GM19463 (cell line): ENCODE results near the gene MAP6D1.
A peak's percentile ranks its signal among the peaks of the same experiment; 100 is the strongest.

Experiments used
- ATAC-seq: cut with Tn5 transposase; IDR thresholded peaks from one replicate; pipeline ENCODE4 v1.9.1; 2021; ENCODE audit warnings: mild to moderate bottlenecking, moderate library complexity; ENCODE audit not compliant: unreplicated experiment

The MAP6D1 gene

DNA sequence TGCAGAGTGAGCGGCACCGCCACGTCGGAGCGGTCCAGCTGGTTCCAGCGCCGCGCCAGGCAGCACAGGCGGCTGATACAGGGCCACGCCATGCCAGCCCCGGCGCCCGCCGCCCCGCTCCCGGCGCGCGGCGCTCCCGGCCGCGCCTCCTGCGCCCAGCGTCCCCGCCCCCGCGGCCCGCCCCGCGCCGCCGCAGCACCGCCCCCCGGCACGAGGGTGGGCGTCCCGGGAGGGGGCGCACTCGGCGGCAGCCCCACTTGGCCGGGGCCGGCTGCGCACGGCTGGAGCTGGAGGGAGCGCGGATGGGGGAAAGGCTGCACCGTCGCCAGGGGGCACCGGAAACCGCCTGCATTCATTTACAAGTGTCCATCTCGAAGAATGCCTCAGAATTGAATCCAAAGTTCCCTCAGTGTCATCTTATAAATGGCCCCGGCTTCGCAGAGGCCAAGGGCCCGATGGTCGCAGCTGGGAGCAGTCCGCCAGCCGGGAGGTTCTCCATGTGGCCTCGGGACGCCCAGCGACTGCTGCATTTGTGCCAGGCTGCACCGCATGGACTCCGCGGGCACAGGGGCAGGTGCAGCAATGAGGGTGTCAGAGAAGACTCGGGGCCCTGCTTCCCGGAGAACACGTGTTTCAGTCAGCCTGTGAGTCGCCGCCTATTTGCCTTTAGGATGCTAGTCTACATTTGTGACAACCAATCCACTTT is at the start of gene MAP6D1:
Gene MAP6D1, minus strand, starts transcription at position 122 of the 706 bp plus-strand sequence. Its CDS starts 30 bp downstream, at position 92.
- peak; percentile 61 for ATAC-seq

DNA sequence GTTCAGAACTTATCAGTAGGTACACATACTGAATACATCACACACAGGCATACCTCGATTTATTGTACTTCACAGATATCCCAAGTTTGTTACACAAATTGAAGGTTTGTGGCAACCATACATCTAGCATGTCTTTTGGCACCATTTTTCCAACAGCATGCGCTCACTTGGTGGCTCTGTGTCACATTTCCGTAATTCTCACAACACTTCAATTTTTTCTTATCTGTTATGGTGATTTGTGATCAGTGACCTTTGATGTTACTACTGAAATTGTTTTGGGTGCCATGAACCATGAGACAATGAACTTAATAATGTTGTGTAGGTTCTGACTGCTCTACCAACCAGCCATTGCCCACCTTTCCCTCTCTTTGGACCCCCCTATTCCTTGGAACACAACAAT is 48.5 kb upstream of the MAP6D1 start:
- no peak for ATAC-seq

DNA sequence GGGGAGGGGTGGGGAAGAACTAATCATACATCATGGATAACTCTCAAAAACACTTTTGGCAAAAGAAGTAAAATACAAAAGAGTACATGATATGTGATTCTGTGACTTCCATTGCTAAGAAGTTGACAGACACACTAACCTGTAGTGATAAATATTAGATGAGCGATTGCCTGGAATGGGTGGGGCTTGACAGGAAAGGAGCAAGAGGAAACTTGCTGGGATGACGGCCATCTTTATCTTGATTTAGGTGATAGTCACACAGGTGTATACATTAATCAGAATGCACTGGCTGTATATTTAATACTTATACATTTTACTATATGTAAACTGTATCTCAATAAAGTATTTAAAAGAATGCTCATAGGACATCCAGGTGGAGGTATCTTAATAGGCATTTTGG is 46.2 kb upstream of the MAP6D1 start:
- ATAC-seq: no peak

DNA sequence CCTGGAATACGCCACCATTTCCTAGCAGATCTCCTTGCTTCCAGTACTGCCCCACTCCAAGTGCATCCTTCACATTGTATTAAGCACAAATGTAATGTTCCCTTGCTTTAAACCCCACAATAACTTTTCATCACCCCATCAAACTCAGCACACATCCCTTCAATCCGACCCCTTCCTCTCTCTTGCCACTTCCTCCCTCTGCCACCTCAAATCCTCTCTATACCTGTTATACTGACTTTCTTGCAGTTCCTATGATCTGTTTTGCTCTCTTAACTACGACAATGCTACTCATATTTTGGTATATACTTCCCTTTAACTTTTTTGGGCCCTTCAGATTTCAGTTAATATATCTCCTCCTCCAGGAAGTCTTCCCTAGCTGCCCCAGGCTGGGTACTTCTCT is 45.2 kb upstream of the MAP6D1 start:
- ATAC-seq: no peak

DNA sequence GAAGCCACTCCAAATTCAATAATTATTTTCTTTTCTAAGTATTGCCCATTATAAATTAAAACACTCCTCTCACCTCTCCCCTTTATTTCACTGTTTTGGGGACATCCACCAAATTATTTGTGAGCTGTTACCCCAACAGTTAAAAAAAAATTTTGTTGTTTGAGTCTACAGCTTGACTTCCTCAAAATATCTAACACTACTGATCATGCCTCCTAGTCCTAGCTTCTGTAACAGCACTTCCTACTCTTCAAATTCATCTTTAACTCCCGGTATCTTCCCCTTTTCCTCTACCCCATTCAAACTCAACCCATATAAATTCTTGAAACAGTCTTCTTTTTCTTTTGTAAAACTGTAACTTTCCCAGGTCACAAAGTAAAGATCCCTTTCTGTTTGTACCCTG is 43.4 kb upstream of the MAP6D1 start:
- ATAC-seq: no peak

DNA sequence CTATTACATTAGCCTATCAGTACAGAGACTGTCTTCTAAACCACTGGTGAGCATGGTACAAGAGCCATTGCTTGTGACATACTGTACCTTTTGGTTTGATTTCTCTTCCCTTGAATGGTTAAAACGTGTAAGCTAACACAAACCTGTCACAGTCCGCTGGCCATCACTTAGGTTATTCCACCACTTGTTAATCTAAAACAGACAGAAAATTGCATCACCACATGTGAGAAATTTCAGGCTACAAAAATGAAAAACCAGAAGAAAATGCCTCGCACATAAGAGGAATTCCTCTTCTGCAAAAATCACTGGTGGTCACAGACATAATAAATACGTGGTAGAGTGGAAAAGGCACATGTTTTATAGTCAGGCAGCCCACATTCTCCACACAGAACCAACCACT is 37.2 kb upstream of the MAP6D1 start:
- ATAC-seq: no peak

DNA sequence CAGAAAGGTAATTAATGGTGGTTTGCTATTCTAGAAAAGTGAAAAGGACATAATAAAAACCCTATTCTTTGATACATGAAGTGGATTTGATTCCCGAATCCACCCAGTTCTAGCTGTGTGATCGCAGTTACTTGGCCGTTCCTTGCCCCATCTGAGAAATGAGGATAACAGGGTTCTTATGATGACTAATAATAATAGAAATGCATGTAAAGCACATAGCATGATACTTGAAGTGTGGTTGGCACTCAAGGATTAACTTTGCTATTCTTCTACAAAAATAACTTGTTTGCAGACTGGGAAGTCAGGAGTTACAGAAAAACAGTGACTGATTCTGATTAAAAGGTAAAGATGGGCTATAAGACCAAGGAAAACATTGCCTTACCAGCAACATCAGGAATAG is 32.5 kb upstream of the MAP6D1 start:
- no peak for ATAC-seq

DNA sequence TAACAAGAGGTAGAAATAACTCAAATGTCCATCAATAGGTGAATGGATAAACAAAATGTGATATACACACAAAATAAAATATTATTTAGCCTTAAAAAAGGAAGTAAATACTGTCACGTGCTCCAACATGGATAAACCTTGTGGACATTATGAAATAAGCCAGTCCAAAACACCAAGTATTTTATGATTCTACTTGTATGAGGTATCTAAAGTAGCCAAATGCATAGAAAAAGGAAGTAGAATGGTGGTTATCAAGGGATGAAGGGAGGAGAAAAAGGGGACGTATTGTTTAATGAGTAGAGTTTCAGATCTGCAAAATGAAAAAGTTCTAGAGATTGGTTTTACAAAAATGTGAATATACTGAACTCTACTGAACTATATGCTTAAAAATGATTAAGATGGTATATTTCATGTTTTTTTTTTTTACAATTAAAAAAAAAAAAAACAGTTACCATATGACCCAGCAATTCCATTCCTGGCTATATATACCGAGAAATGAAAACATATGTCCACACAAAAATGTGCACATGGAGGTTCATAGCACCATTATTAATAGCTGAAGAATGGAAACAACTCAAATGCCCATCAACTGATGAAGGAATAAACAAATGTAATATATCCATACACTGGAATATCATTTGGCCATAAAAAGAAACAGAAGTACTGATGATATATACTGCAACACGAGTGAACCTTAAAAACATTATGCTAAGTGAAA is 29.1 kb upstream of the MAP6D1 start:
- no peak for ATAC-seq

DNA sequence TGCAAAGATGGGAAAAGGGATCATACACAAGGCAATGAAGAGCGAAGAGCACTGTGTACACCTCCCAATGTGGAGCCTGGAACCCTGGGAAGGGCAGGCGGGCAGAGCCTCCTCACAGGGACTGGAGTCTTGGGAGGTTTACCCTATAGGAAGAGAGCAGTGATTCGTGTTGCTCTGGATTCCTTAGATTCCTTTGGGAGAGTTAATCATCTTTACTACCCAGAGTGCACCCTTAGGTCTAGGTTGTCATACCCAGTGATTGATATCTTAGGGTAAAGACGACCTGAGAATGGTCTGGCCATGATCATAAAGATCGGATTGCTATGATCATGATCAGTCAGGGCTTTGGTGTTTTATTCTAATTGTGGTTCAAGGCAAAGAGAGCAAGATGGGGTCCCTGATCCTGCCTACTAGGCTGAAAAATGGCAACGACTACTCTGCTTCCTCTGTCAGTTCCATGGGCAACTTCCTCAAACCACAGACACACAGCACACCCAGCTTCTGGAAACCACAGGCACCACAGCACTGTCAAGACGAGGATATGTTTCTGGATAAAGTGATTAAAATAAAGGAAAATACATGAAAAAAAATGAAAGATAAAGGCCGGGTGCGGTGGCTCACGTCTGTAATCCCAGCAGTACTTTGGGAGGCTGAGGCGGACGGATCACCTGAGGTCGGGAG is 20.4 kb upstream of the MAP6D1 start:
- no peak for ATAC-seq

DNA sequence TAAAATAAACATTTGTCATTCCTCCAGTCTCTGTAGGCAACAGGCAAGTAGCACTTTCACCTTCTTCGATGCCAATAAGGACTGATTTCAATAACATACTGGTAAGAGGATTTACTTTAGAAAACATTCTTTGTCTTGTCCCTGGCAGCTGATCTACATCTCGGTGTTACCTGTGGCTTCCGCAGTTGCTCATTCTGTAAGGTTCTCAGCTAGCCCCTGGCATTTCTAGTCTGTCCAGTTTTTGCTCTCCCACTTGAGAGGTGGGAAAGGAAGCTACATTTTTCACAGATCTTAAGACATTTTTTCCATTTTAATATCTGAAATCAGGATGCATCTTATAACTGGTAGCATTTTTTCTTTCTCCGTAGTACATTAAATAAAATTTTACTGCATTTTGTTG is 19.7 kb upstream of the MAP6D1 start:
- no peak for ATAC-seq

DNA sequence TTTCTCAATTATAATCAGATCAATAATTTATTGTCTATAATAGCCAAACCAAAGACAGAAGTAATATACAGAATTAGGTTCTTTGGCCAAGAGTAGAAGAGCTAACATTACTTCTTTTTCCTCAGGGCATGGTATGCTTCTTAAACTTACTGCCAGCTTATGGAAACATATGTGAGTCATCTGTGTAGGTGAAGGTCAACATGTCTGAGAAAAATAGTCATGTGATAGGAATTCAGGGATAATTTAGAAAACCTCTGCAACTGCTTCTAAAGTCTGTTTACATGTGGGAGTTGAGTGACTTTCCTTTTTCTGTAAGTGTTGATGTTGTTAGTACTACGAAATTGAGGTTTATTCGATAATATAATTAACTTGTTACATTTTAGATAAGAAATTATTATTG is 19.2 kb upstream of the MAP6D1 start:
- no peak for ATAC-seq

DNA sequence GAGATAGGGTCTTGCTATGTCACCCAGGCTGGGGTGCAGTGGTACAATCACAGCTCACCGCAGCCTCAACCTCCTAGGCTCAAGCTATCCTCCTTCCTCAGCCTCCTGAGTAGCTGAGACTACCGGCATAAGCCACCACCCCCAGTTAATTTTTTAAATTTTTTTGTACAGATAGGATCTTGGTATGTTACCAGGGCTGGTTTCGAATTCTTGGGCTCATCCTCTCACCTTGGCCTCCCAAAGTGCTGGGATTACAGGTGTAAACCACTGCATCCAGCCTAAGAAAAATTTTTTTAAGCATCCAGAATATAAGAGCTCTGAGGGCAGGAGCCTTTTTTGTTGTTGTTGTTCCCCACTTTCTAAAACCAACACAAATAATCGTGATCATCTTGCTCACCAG is 14.4 kb upstream of the MAP6D1 start:
- ATAC-seq: no peak

DNA sequence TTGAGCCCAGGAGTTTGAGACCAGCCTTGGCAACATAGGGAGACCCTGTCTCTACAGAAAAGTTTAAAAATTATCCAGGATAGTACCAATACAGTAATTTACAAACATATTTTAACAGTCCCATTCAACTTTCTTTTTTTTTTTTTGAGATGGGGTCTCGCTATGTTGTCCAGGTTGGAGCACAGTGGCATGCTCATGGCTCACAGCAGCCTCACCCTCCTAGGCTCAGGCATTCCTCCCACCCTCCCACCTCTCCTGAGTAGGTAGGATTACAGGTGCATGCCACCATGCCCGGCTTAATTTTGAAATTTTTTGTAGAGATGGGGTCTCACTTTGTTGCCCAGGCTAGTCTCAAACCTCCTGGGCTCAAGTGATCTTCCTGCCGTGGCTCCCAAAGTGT is 12.5 kb upstream of the MAP6D1 start:
- no peak for ATAC-seq

DNA sequence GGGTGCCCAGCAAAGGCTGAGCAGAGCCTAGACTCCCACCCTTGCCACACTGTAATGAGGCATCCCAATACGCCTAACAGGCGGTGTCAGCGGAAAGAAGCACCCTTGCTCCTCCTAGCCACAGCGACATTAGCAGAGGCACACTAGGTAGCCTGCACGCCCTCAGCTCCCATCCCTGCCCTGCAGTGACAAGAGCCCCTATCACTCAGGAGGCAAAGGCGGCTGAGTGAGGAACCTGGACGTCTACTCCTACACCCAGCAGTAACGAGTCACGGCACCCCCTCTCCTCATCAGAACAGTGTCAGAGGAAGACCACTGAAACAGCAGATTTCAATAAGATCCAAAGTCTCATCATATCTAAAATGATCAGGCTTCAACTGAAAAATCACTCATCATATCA is 12.0 kb upstream of the MAP6D1 start:
- ATAC-seq: no peak

DNA sequence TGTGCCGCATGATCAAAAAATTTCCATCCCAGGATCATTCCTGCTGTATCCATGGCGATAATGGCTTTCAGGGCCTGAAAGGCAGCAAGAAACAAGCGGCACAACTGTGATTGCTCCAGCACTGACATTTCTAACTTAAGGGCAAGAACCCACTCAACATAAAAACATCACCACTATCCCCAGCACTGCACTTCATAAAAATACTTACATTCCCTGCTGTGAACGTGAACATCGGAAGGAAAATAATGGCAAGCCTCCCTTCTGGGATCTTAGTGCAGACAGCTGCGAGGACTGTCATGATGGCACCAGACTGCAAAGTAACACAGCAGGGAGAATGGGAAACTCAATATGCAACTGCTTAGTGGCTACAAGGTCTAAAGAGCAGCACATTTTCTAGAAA is 8.1 kb upstream of the MAP6D1 start:
- ATAC-seq: no peak

DNA sequence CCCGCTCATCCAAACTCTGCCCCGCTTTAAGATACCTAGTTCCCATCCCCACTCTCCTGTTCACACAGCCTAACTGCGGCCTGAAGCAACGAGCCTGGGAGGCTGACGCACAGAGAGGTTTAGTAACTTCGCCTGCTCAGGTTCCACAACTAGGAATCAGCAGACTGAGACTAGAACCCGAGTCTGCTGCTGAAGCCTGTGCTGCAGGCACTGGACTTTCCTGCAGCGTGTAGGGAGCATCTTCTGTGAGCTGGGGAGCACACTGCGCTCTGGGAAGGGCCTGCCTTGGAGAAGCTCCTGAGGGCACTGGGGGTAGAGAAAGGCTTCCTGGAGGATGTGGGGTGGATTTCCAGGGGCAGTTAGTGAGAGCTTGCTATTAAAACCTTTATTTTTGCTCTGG is 4.8 kb upstream of the MAP6D1 start:
- ATAC-seq: no peak

DNA sequence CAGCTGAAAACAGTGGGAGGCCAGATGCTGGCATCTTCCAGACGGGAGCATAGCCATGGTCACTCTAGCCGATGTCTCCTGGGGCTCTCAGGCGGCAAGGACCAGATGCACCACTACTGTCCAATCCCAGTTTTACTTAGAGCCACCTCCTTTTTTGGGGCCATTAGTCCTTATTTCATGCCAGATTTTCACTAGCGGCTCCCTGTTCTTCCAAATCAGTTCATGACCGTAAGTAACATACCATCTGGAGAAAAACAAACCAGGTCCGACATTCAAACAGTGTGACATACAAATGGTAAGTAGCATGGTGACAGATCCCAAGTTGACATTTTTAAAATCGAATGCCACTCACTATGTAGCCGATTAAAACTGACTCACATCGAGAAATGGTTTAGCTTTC is 4.1 kb upstream of the MAP6D1 start:
- ATAC-seq: no peak

DNA sequence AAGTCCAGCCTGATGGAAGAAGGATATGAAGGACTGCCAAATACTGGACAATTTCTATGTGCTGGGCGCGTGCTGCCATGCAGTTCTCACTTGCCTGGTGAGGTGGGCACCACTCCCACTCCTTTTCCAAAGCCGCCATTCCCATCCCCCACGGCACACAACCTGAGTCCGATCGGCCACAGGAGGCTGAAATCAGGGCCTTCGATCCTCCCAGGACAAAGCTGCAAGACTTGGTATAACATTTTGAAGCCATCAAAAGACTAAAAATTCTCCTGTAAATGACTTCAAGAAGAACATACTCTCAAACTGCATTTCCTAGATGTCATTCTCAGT is 3.1 kb upstream of the MAP6D1 start:
- no peak for ATAC-seq

DNA sequence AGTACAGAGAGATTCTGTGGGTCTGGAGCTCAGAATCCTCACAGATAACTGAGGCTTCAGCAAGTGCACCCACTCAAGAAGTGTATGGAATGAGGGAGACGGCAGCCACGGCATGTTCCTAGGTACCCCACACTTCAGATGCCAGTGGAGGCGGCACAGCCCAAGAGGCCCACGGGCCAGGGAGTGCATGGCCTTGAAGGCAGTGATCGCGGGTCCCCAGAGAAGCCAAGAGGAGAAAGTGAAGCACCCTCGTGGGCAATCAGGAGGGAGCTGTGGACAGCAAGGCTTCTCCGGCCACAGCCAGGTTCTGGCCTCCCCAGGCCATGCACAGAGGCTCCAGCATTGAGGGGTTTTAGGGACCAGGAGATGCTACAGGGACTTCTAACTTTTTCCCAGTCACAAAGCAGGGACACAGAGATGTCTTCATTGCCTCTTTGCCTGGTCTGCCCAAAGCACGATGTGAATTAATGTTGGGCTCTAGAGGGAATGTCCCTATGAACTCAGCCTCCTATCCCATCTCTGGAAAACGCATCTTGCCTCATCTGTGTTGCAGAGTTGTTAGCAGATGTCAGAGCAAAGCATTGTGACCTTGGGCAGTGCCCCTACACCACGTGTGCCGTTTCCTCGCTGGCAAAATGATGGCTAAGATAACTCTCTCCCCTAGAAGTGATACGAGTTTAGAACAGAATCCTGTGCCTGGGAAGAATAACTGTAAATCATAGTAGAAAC is 2.6 kb upstream of the MAP6D1 start:
- ATAC-seq: no peak

DNA sequence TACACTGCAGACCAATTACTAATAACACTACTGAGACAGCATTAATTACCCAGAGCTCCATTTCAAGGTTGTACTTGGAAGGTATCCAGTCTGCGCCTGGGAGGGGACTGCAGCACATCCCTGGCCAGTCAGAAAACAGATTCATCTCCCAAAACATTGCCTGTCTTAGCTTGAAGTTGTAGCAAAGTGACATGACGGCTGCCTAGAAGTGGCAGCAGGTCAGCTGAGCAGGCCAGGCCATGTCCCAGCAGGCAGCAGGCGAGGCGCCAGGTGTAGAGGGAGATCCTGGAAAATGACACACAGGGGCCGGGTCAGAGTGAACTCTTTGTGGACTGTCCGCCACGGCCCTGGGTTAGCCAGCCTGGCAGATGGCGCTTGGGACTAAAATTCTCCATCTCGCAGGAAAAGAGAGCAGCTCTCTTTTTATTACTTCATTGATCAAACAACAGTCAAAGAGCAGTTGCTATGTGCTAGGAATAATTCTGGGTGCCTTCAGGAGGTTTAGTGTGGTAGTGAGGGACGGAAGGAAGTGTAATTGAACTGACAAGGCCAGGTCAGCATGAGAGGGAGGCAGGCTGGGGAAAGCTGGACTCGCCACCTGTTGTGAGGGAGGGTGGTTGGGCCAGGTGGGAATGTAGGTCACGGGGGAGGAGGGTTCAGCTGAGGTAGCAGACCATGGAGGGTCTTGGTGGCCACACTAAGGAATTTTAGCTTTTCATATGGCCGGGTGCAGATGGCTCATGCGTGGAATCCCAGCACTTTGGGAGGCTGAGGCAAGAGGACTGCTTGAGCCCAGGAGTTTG is 1.3 kb upstream of the MAP6D1 start:
- ATAC-seq: no peak
